CD14-positive monocyte (primary cell): ENCODE measurements around the gene KIAA1191. TPM values are rescaled to one million over a fixed set of nuclear protein-coding genes. Genes with fewer than 3 reads are reported as not detected.

Experiments used
- DNase-seq, 3 donors: peaks; one replicate each; pipeline ENCODE4 v3.0.0-alpha.2; 2011 to 2022
- H2AFZ ChIP-seq: 2 replicates; pipeline ENCODE4 v1.6.0; 2012; ENCODE audit warnings: mild to moderate bottlenecking, low read depth, low read length, inconsistent platforms; ENCODE audit not compliant: insufficient read depth, poor library complexity, severe bottlenecking
- H3K27ac ChIP-seq, 2 donors: 1 replicate in 1 of 2; 2 replicates in 1 of 2; pipeline ENCODE4 v1.5.1; 2012 to 2013; ENCODE audit warnings: low read length in 2 of 2, control low read depth in 1 of 2, inconsistent platforms in 1 of 2, low read depth in 1 of 2, mild to moderate bottlenecking in 1 of 2
- H3K27me3 ChIP-seq, 2 donors: one replicate each; pipeline versions ENCODE4 v1.6.0 to v1.6.1; 2011 to 2013; ENCODE audit warnings: low read length in 2 of 2; ENCODE audit not compliant: control insufficient read depth in 2 of 2, insufficient read depth in 2 of 2
- H3K36me3 ChIP-seq, 2 donors: replicated peaks in 1 of 2; 1 replicate in 1 of 2; 2 replicates in 1 of 2; pipeline versions ENCODE4 v1.5.1 to v1.6.1; 2012 to 2013; ENCODE audit warnings: low read length in 2 of 2, control low read depth in 1 of 2, inconsistent platforms in 1 of 2, mild to moderate bottlenecking in 1 of 2; ENCODE audit not compliant: insufficient read depth in 2 of 2, control insufficient read depth in 1 of 2
- H3K4me1 ChIP-seq, 2 donors: 1 replicate in 1 of 2; 2 replicates in 1 of 2; pipeline versions ENCODE4 v1.5.1 to v1.6.1; 2012 to 2013; ENCODE audit warnings: low read length in 2 of 2, control low read depth in 1 of 2, inconsistent platforms in 1 of 2, mild to moderate bottlenecking in 1 of 2, moderate library complexity in 1 of 2; ENCODE audit not compliant: insufficient read depth in 2 of 2, control insufficient read depth in 1 of 2
- H3K4me2 ChIP-seq: replicated peaks from 2 replicates; pipeline ENCODE3; 2012; ENCODE audit warnings: low read length, moderate library complexity, mild to moderate bottlenecking; ENCODE audit not compliant: poor library complexity, severe bottlenecking; ENCODE audit errors: extremely low read depth
- H3K4me3 ChIP-seq, 3 experiments: fragments of 200-600 bp in 1 of 3; sonication (generic) in 1 of 3; replicated peaks in 1 of 3; 1 replicate in 2 of 3; 2 replicates in 1 of 3; pipeline ENCODE4 v1.5.1; 2011 to 2013; ENCODE audit warnings: low read length in 3 of 3, mild to moderate bottlenecking in 3 of 3, control low read depth in 2 of 3, low read depth in 2 of 3, inconsistent platforms in 1 of 3, moderate library complexity in 1 of 3
- H3K79me2 ChIP-seq: 2 replicates; pipeline ENCODE4 v1.6.0; 2012; ENCODE audit warnings: mild to moderate bottlenecking, control low read depth, inconsistent platforms, low read length, moderate library complexity; ENCODE audit not compliant: insufficient read depth
- H3K9ac ChIP-seq: 2 replicates; pipeline ENCODE4 v1.6.0; 2017; ENCODE audit warnings: low read length, mild to moderate bottlenecking; ENCODE audit not compliant: insufficient read depth, poor library complexity, severe bottlenecking
- H3K9me3 ChIP-seq, 2 donors: replicated peaks in 1 of 2; 1 replicate in 1 of 2; 2 replicates in 1 of 2; pipeline versions ENCODE4 v1.5.1 to v1.6.1; 2012 to 2013; ENCODE audit warnings: low read length in 2 of 2, control low read depth in 1 of 2; ENCODE audit not compliant: control insufficient read depth in 1 of 2, insufficient read depth in 1 of 2
- H4K20me1 ChIP-seq: 2 replicates; pipeline ENCODE4 v1.6.0; 2012; ENCODE audit warnings: mild to moderate bottlenecking, low read length, control low read depth, moderate library complexity; ENCODE audit not compliant: insufficient read depth
- H3K27ac Mint-ChIP-seq, 7 donors: one replicate each; pipeline ENCODE4 v1.8.0; 2020; ENCODE audit warnings: mild to moderate bottlenecking in 7 of 7, mixed read lengths in 7 of 7, moderate library complexity in 6 of 7, inconsistent platforms in 2 of 7
- H3K27me3 Mint-ChIP-seq, 3 donors: one replicate each; pipeline ENCODE4 v1.8.0; 2021 to 2022; ENCODE audit warnings: low read depth in 3 of 3, mild to moderate bottlenecking in 3 of 3, mixed read lengths in 3 of 3, moderate library complexity in 3 of 3, inconsistent platforms in 1 of 3
- H3K36me3 Mint-ChIP-seq, 2 donors: one replicate each; pipeline ENCODE4 v1.8.0; 2020; ENCODE audit warnings: mixed read lengths in 2 of 2, inconsistent platforms in 1 of 2, mild to moderate bottlenecking in 1 of 2
- H3K4me1 Mint-ChIP-seq: one replicate; pipeline ENCODE4 v1.8.0; 2020; ENCODE audit warnings: mild to moderate bottlenecking, mixed read lengths
- H3K4me3 Mint-ChIP-seq, 2 donors: one replicate each; pipeline ENCODE4 v1.8.0; 2020; ENCODE audit warnings: mild to moderate bottlenecking in 2 of 2, mixed read lengths in 2 of 2, moderate library complexity in 1 of 2
- H3K9me3 Mint-ChIP-seq, 7 donors: one replicate each; pipeline ENCODE4 v1.8.0; 2020 to 2022; ENCODE audit warnings: mixed read lengths in 7 of 7, mild to moderate bottlenecking in 6 of 7, moderate library complexity in 6 of 7, inconsistent platforms in 2 of 7
- WGBS: methylation state at CpG from one replicate; pipeline ENCODE4 v1.1.5; 2013; ENCODE audit warnings: missing lambda C conversion rate; ENCODE audit not compliant: insufficient coverage; 5-methylcytosine and 5-hydroxymethylcytosine counted together
- intact Hi-C, 2 donors: fragments of 100-400 bp; cut with micrococcal nuclease; formaldehyde crosslinking; loops; one replicate each; pipeline versions ENCODE4 v1.15.0 to v1.15.1; 2023
- polyA plus RNA-seq, 3 donors: library from polyadenylated mRNA; depleted of rRNA in 1 of 3; unstranded in 2 of 3; stranded (reverse) in 1 of 3; fragments of 300-500 nt in 2 of 3; fragments of >200 nt in 1 of 3; fragmentation: Illumina TruSeq in 2 of 3; gene quantifications; 1 replicate in 2 of 3; 2 replicates in 1 of 3; pipeline ENCODE4 v1.2.3, GENCODE V29; 2012 to 2021
- TF ChIP-seq, protein P1 (sequence below): fragments of 200-600 bp; IDR thresholded peaks from one replicate; pipeline ENCODE4 v1.8.0; 2022; ENCODE audit warnings: antibody characterized with exemption, mild to moderate bottlenecking

KIAA1191 gene
- polyA plus RNA-seq, 3 donors, result 32.3 to 36.4 (median 32.5) TPM

DNA sequence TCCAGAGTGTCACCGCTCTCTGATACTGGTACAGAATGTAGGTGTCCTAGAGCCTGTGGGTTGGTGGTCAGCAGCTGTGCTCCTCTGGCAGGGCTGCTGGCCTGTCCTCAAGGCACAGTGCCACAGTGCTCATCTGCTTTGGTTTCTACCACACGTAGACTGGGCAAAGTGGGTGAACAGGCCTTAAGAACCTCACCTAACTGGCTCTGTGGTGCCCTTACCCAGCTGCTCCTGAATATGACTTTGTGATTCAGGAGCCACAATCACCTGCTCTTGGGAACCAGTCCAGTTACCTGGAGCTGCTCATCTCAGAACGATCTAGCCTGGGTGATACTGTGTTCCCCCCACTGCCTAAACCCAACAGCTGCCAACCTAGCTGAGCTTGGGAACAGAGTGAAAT is 20.4 kb upstream of the KIAA1191 start:
- peaks cover 9% of the 10 kb centered on the region for H4K20me1 ChIP-seq
- peaks cover 13% of the 10 kb centered on the region for H3K79me2 ChIP-seq
- intact Hi-C loops, result loop anchor here in 1 of 2 donors (10.0 kb wide), 1 partner anchor 153 kb away; the partner anchor contains the start of gene RNF44
- peaks cover 0 to 2% (median 0%) of the 10 kb centered on the region in 3 donors for H3K27me3 Mint-ChIP-seq
- no peaks in the 10 kb centered on the region for H3K27me3 ChIP-seq
- TF ChIP-seq, protein P1, sequence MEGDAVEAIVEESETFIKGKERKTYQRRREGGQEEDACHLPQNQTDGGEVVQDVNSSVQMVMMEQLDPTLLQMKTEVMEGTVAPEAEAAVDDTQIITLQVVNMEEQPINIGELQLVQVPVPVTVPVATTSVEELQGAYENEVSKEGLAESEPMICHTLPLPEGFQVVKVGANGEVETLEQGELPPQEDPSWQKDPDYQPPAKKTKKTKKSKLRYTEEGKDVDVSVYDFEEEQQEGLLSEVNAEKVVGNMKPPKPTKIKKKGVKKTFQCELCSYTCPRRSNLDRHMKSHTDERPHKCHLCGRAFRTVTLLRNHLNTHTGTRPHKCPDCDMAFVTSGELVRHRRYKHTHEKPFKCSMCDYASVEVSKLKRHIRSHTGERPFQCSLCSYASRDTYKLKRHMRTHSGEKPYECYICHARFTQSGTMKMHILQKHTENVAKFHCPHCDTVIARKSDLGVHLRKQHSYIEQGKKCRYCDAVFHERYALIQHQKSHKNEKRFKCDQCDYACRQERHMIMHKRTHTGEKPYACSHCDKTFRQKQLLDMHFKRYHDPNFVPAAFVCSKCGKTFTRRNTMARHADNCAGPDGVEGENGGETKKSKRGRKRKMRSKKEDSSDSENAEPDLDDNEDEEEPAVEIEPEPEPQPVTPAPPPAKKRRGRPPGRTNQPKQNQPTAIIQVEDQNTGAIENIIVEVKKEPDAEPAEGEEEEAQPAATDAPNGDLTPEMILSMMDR, result no peak
- peaks cover 47 to 54% of the 10 kb centered on the region in 2 donors for H3K36me3 Mint-ChIP-seq
- peaks cover 12% of the 10 kb centered on the region for H3K4me1 Mint-ChIP-seq
- no peak overlapping the region for H2AFZ ChIP-seq
- no peak overlapping the region for H3K9ac ChIP-seq
- peaks cover 0 to 4% of the 10 kb centered on the region in 2 donors for H3K4me1 ChIP-seq
- H3K4me3 Mint-ChIP-seq, result no peak overlapping the region
- H3K27ac Mint-ChIP-seq, result no peak overlapping the region
- H3K36me3 ChIP-seq, result peaks cover 39 to 62% of the 10 kb centered on the region in 2 donors
- no peak overlapping the region for H3K4me2 ChIP-seq
- WGBS, result 100% methylated on average over 2 of the region's 3 CpGs
- no peak for DNase-seq
- H3K9me3 Mint-ChIP-seq, result no peaks in the 10 kb centered on the region
- H3K9me3 ChIP-seq, result no peaks in the 10 kb centered on the region
- H3K4me3 ChIP-seq, result no peak overlapping the region
- no peak overlapping the region for H3K27ac ChIP-seq

DNA sequence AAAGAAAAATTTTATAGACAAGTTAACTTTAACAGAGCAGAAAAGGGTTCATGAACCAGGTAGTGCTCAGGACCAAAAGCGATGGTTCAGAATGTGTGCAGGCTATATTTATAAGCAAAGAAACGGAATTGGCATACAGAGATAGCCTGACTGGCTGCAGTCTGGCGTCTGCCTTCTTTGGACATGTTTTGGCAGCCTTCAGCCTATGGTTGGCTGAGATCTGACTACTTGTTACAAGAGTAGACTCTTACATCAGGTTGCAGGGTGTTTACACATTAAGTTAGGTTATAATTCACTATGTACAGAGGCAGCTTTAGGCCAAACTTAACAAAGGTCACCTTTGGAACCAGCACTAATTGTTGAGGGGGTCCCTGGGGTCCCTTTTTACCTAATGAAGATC is 19.9 kb upstream of the KIAA1191 start:
- no peak for DNase-seq
- Histone ChIP-seq H3K27ac (no peak overlapping the region), H3K9ac (no peak overlapping the region), H4K20me1 (peaks cover 5% of the 10 kb centered on the region), H3K4me2 (no peak overlapping the region), H3K4me3 (no peak overlapping the region), H3K36me3 (peaks cover 39 to 58% of the 10 kb centered on the region in 2 donors), H3K79me2 (peaks cover 7% of the 10 kb centered on the region), H2AFZ (no peak overlapping the region), H3K9me3 (no peaks in the 10 kb centered on the region), H3K4me1 (no peaks in the 10 kb centered on the region), H3K27me3 (no peaks in the 10 kb centered on the region)
- TF ChIP-seq, protein P1, result no peak
- no peaks in the 10 kb centered on the region for H3K9me3 Mint-ChIP-seq
- WGBS, result 96% methylated on average over 3 of the region's 3 CpGs
- H3K4me3 Mint-ChIP-seq, result no peak overlapping the region
- peaks cover 6% of the 10 kb centered on the region for H3K4me1 Mint-ChIP-seq
- H3K36me3 Mint-ChIP-seq, result peaks cover 44 to 48% of the 10 kb centered on the region in 2 donors
- H3K27ac Mint-ChIP-seq, result no peak overlapping the region
- H3K27me3 Mint-ChIP-seq, result peaks cover 0 to 2% (median 0%) of the 10 kb centered on the region in 3 donors
- intact Hi-C loops, result loop anchor here in 1 of 2 donors (10.0 kb wide), 1 partner anchor 153 kb away; the partner anchor contains the start of gene RNF44
